22Rv1 (cell line): ENCODE results near the gene ARL4C.

Source experiments
- ZFX ChIP-seq: fragments of 450-650 bp; IDR thresholded peaks from 2 replicates; pipeline ENCODE4 v1.6.1; 2017; ENCODE audit warnings: antibody characterized with exemption, borderline replicate concordance
- TF ChIP-seq, protein P1 (sequence below): fragments of 450-650 bp; IDR thresholded peaks from 2 replicates; pipeline ENCODE4 v1.5.1; 2017; ENCODE audit warnings: mild to moderate bottlenecking

DNA sequence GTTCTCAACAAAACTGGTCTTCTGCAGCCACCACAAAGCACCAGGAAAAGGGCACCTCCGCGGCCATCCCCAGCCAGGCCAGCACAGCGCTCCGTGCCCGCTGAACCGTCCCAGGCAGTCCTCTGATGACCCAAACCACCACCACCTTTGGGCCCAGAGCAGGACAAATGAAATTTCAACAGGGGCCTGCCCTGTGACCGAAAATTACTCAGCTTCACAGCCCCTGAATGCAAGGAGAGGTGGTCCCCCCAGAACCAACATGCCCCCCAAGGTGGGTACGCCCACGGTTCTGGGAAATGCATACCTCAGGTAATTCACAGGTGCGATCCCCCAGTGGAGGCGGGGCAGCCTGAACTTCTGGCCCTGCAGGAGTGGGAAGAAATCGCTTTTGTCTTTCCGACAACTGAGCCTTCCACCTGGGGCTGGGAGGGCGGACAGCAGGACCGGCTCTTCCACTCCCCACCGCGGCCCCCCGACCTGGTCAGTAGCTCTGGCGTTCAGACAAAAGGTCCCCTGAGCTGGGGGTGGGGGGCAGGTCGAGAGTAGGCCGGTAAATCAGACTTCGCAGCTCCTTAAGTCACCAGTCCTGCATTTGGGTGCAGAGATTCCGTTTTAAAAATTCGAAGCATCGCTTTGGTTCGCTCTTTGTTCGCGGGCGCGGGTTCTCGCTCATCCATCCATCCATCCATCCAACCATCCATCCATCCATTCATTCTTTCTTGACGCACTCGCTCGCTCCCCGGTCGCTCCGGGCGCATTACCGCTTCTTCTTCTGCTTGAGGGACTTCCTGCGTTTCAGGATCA lies 1.4 kb downstream of the ARL4C start:
- TF ChIP-seq, protein P1, sequence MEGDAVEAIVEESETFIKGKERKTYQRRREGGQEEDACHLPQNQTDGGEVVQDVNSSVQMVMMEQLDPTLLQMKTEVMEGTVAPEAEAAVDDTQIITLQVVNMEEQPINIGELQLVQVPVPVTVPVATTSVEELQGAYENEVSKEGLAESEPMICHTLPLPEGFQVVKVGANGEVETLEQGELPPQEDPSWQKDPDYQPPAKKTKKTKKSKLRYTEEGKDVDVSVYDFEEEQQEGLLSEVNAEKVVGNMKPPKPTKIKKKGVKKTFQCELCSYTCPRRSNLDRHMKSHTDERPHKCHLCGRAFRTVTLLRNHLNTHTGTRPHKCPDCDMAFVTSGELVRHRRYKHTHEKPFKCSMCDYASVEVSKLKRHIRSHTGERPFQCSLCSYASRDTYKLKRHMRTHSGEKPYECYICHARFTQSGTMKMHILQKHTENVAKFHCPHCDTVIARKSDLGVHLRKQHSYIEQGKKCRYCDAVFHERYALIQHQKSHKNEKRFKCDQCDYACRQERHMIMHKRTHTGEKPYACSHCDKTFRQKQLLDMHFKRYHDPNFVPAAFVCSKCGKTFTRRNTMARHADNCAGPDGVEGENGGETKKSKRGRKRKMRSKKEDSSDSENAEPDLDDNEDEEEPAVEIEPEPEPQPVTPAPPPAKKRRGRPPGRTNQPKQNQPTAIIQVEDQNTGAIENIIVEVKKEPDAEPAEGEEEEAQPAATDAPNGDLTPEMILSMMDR: no peak
- no peak for TF ChIP-seq ZFX
